K562 (cell line): ENCODE measurements around the gene SUMO3. TPM values are rescaled to one million over a fixed set of nuclear protein-coding genes. Genes with fewer than 3 reads are reported as not detected.

Experiments used
- ARID4B ChIP-seq: sonication (generic); formaldehyde crosslinking; IDR thresholded peaks from 2 replicates; pipeline ENCODE4 v1.8.0; 2022; ENCODE audit warnings: mild to moderate bottlenecking, missing genetic modification reagents
- BCLAF1 ChIP-seq, 2 experiments: fragments of 450-650 bp in 1 of 2; IDR thresholded peaks; 2 replicates each; pipeline ENCODE4 v1.6.1; 2011 to 2017; ENCODE audit warnings: low read depth in 2 of 2, antibody characterized with exemption in 1 of 2, borderline replicate concordance in 1 of 2, low read length in 1 of 2, mild to moderate bottlenecking in 1 of 2, mixed read lengths in 1 of 2; ENCODE audit not compliant: control insufficient read depth in 1 of 2
- CEBPB ChIP-seq: fragments of 450-650 bp; IDR thresholded peaks from 2 replicates; pipeline ENCODE4 v1.6.1; 2016; ENCODE audit warnings: missing genetic modification characterization, missing compliant biosample characterization
- FIP1L1 ChIP-seq: fragments of 200-400 bp; formaldehyde crosslinking; IDR thresholded peaks from 2 replicates; pipeline ENCODE4 v1.6.1; 2018; ENCODE audit warnings: mild to moderate bottlenecking, low read depth, low read length; ENCODE audit not compliant: poor library complexity, severe bottlenecking
- NR3C1 ChIP-seq: sonication (generic); formaldehyde crosslinking; IDR thresholded peaks from 2 replicates; pipeline ENCODE4 v1.8.1; 2022; ENCODE audit warnings: missing genetic modification reagents
- RERE ChIP-seq: sonication (generic); formaldehyde crosslinking; IDR thresholded peaks from 2 replicates; pipeline ENCODE4 v1.8.0; 2023; ENCODE audit warnings: missing genetic modification reagents, mild to moderate bottlenecking, borderline replicate concordance
- SMC3 ChIP-seq: conservative IDR thresholded peaks from 2 replicates; pipeline ENCODE4 v1.6.1; 2011; ENCODE audit warnings: low read depth, low read length, improper control_type of control experiment; ENCODE audit not compliant: insufficient read depth
- TCF3 ChIP-seq: sonication (generic); formaldehyde crosslinking; IDR thresholded peaks from 2 replicates; pipeline ENCODE4 v1.4.0; 2020; ENCODE audit warnings: mild to moderate bottlenecking, missing genetic modification reagents
- VEZF1 ChIP-seq: fragments of 200-800 bp; sonication (Bioruptor generic); IDR thresholded peaks from 2 replicates; pipeline ENCODE4 v1.6.1; 2017; ENCODE audit warnings: missing genetic modification characterization, missing compliant biosample characterization
- polyA plus RNA-seq, 8 experiments: library from polyadenylated mRNA; depleted of rRNA in 4 of 8; stranded (reverse) in 5 of 8; unstranded in 3 of 8; fragments of >200 nt; fragmentation: Nextera tagmentation in 2 of 8; fragmentation: Illumina TruSeq in 1 of 8; extraction: Ambion mirVana in 2 of 8; extraction: Trizol in 1 of 8; gene quantifications; 2 replicates each; pipeline versions ENCODE4 v1.2.1 to v1.2.3, GENCODE V29; 2011 to 2014; ENCODE audit warnings: inconsistent platforms in 1 of 8, missing spikeins in 1 of 8
- total RNA-seq, 7 experiments: library from RNA; depleted of rRNA in 6 of 7; stranded (reverse); fragments of >200 nt in 6 of 7; fragmentation: Illumina TruSeq in 2 of 7; extraction: Trizol in 2 of 7; gene quantifications; 2 replicates each; pipeline versions ENCODE4 v1.2.1 to v1.2.3, GENCODE V29; 2011 to 2021; ENCODE audit warnings: low replicate concordance in 1 of 7

SUMO3 gene
- total and polyA plus RNA-seq, 9 of the 15 experiments (the other 6 are each of a cell fraction or from before 2014, with no cell fraction given): 13.9 to 143 (median 113) TPM

- 0 out of 2 replicates have a peak, but pooled peaks have one; percentile 15 for TF ChIP-seq RERE (CRISPR knock-in tag)
- TF ChIP-seq NR3C1 (CRISPR knock-in tag): 0 out of 2 replicates have a peak, but pooled peaks have one; percentile 18
- TF ChIP-seq TCF3: peak; percentile 6; the same call in 1 of the 2 replicates
- TF ChIP-seq CEBPB (tag): no peak
- TF ChIP-seq VEZF1 (CRISPR knock-in tag): peak; percentile 74
- peak; percentile 91 for TF ChIP-seq FIP1L1
- 0 out of 4 replicates have a peak, but pooled peaks of 1 of the 2 experiments have one; percentile 35 for TF ChIP-seq BCLAF1 (IDR thresholded peaks at IDR 0.05; ENCODE audit: borderline replicate concordance in 1 of 2, control insufficient read depth in 1 of 2, low read depth in 2 of 2, low read length in 1 of 2)
- no peak; the same call in 1 of the 2 replicates for TF ChIP-seq SMC3
- peak; percentile 97 for TF ChIP-seq ARID4B (CRISPR knock-in tag)
Measured at GRCh38 chr21:44801468-44802395, 16.1 kb downstream of the SUMO3 start, which contains the start of gene UBE2G2 (continued).
